ENCODE data around the gene HMGXB4.
"Not testable (repeated sequence)": the region's sequence is repeated elsewhere in the genome, so short reads cannot be mapped to it uniquely, and the experiment has no call there.

HMGXB4 gene

GRCh38 chr22:35257321-35258190, at the start of gene HMGXB4:
TSS of gene HMGXB4 (plus strand) at chr22:35257493. CDS start at chr22:35262391, 4,898 bp downstream.
- peak; percentile 85 to 87 for DNase-seq

- no peak for DNase-seq
Measured at GRCh38 chr22:35208003-35208402, 49.3 kb upstream of the HMGXB4 start.

GRCh38 chr22:35209203-35209602, 48.1 kb upstream of the HMGXB4 start:
- DNase-seq: no peak

GRCh38 chr22:35212009-35212408, 45.3 kb upstream of the HMGXB4 start:
- DNase-seq: no peak

- no peak for DNase-seq
Measured at GRCh38 chr22:35212996-35213395, 44.3 kb upstream of the HMGXB4 start.

GRCh38 chr22:35214968-35215367, 42.3 kb upstream of the HMGXB4 start:
- DNase-seq: no peak

- DNase-seq: no peak
Measured at GRCh38 chr22:35215993-35216392, 41.3 kb upstream of the HMGXB4 start.

GRCh38 chr22:35217527-35217926, 39.8 kb upstream of the HMGXB4 start:
- DNase-seq: no peak

GRCh38 chr22:35218079-35218478, 39.2 kb upstream of the HMGXB4 start:
- DNase-seq: no peak

GRCh38 chr22:35219012-35219411, 38.3 kb upstream of the HMGXB4 start:
- DNase-seq: no peak

- no peak for DNase-seq
Measured at GRCh38 chr22:35220221-35220620, 37.1 kb upstream of the HMGXB4 start.

- no peak for DNase-seq
Measured at GRCh38 chr22:35225010-35225409, 32.3 kb upstream of the HMGXB4 start.

- DNase-seq: no peak
Measured at GRCh38 chr22:35226958-35227647, 30.2 kb upstream of the HMGXB4 start.

- DNase-seq: no peak
Measured at GRCh38 chr22:35229865-35230264, 27.4 kb upstream of the HMGXB4 start.

GRCh38 chr22:35230417-35230816, 26.9 kb upstream of the HMGXB4 start:
- DNase-seq: no peak

- DNase-seq: no peak
Measured at GRCh38 chr22:35230839-35231584, 26.3 kb upstream of the HMGXB4 start.

- peak; percentile 67 to 69 for DNase-seq
Measured at GRCh38 chr22:35231585-35232084, 25.7 kb upstream of the HMGXB4 start.

- not testable (repeated sequence) for DNase-seq
Measured at GRCh38 chr22:35238749-35239148, 18.5 kb upstream of the HMGXB4 start.

GRCh38 chr22:35244507-35244906, 12.8 kb upstream of the HMGXB4 start:
- not testable (repeated sequence) for DNase-seq

GRCh38 chr22:35250156-35250555, 7.1 kb upstream of the HMGXB4 start:
- DNase-seq: no peak

- DNase-seq: no peak
Measured at GRCh38 chr22:35253946-35254345, 3.3 kb upstream of the HMGXB4 start.

- DNase-seq: no peak
Measured at GRCh38 chr22:35257002-35257320, 332 bp upstream of the HMGXB4 start.

All from activated CD4-positive, alpha-beta T cell treated with anti-CD3 and anti-CD28 coated beads for 4 hours (primary cell).